HTERT RPE-1 (cell line): Measurements from ENCODE around the gene PLEKHA5.
"Not testable (repeated sequence)": the region's sequence is repeated elsewhere in the genome, so short reads cannot be mapped to it uniquely, and the experiment has no call there.

Experiments
- in situ Hi-C: fragments of 300-500 bp; cut with MboI; formaldehyde crosslinking; loops from 4 replicates; pipeline ENCODE4 v1.14.3; 2020; ENCODE audit warnings: low sequenced_read_pairs

Gene PLEKHA5

GRCh38 chr12:19227880-19228210, 98.3 kb downstream of the PLEKHA5 start:
- in situ Hi-C loops = no loop called here

- in situ Hi-C loops = not testable (repeated sequence)
These were observed 99.5 kb downstream of the PLEKHA5 start for GRCh38 chr12:19229021-19229420.

GRCh38 chr12:19230299-19230866, 100.8 kb downstream of the PLEKHA5 start:
- in situ Hi-C loops = no loop called here

- in situ Hi-C loops = no loop called here
These were observed 101.4 kb downstream of the PLEKHA5 start for GRCh38 chr12:19230896-19231295.

GRCh38 chr12:19234171-19234704, 104.7 kb downstream of the PLEKHA5 start:
- in situ Hi-C loops = no loop called here

GRCh38 chr12:19234981-19235871, 105.7 kb downstream of the PLEKHA5 start:
- in situ Hi-C loops = no loop called here

GRCh38 chr12:19236656-19237055, 107.1 kb downstream of the PLEKHA5 start:
- in situ Hi-C loops = no loop called here

GRCh38 chr12:19238540-19238939, 109.0 kb downstream of the PLEKHA5 start:
- in situ Hi-C loops = no loop called here

- in situ Hi-C loops = no loop called here
These were observed 109.6 kb downstream of the PLEKHA5 start for GRCh38 chr12:19239102-19239501.

GRCh38 chr12:19239616-19240234, 110.2 kb downstream of the PLEKHA5 start:
- in situ Hi-C loops = no loop called here

GRCh38 chr12:19242581-19242980, 113.0 kb downstream of the PLEKHA5 start:
- in situ Hi-C loops = no loop called here

- in situ Hi-C loops = no loop called here
These were observed 114.0 kb downstream of the PLEKHA5 start for GRCh38 chr12:19243551-19243950.

- in situ Hi-C loops = no loop called here
These were observed 114.8 kb downstream of the PLEKHA5 start for GRCh38 chr12:19244312-19244711.

- in situ Hi-C loops = no loop called here
These were observed 115.6 kb downstream of the PLEKHA5 start for GRCh38 chr12:19245106-19245505.

GRCh38 chr12:19245666-19246065, 116.1 kb downstream of the PLEKHA5 start:
- in situ Hi-C loops = no loop called here

GRCh38 chr12:19246933-19247332, 117.4 kb downstream of the PLEKHA5 start:
- in situ Hi-C loops = no loop called here

- in situ Hi-C loops = no loop called here
These were observed 119.5 kb downstream of the PLEKHA5 start for GRCh38 chr12:19248929-19249602.

GRCh38 chr12:19251481-19252132, 122.1 kb downstream of the PLEKHA5 start:
- in situ Hi-C loops = no loop called here

GRCh38 chr12:19260135-19260534, 130.6 kb downstream of the PLEKHA5 start:
- in situ Hi-C loops = no loop called here

GRCh38 chr12:19261773-19262172, 132.2 kb downstream of the PLEKHA5 start:
- in situ Hi-C loops = no loop called here

GRCh38 chr12:19263672-19264071, 134.1 kb downstream of the PLEKHA5 start:
- in situ Hi-C loops = no loop called here
